Activated B cell treated with CpG ODN at 0.5 μM for 24 hours (primary cell): ENCODE data around the gene TBC1D30. TPM values are rescaled to one million over a fixed set of nuclear protein-coding genes. Genes with fewer than 3 reads are reported as not detected.

Experiments used
- ATAC-seq: fragments of 200-7000 bp; cut with Tn5 transposase; one replicate; pipeline ENCODE4 v1.10.0; 2021; ENCODE audit warnings: low read depth, mild to moderate bottlenecking, moderate library complexity
- CTCF ChIA-PET: fragments of 350-600 bp; sonication (Branson Sonifier 250); formaldehyde crosslinking; loops from one replicate; lab custom pipeline; 2021; ENCODE audit warnings: antibody characterized with exemption; lab: Charles Lee
- POLR2A ChIA-PET: fragments of 350-600 bp; sonication (Branson Sonifier 250); formaldehyde crosslinking; loops from one replicate; lab custom pipeline; 2021; ENCODE audit warnings: antibody characterized with exemption; lab: Charles Lee
- DNase-seq: peaks from one replicate; pipeline ENCODE4 v3.0.0; 2022
- H3K27ac Mint-ChIP-seq: one replicate; pipeline ENCODE4 v1.8.0; 2020; ENCODE audit warnings: mixed read lengths
- H3K27me3 Mint-ChIP-seq: one replicate; pipeline ENCODE4 v1.8.0; 2021; ENCODE audit warnings: mixed read lengths
- H3K36me3 Mint-ChIP-seq: one replicate; pipeline ENCODE4 v1.8.0; 2021; ENCODE audit warnings: low read depth, mixed read lengths
- H3K4me1 Mint-ChIP-seq: one replicate; pipeline ENCODE4 v1.8.0; 2021; ENCODE audit warnings: mixed read lengths
- H3K4me3 Mint-ChIP-seq: one replicate; pipeline ENCODE4 v1.8.0; 2020; ENCODE audit warnings: mild to moderate bottlenecking, mixed read lengths
- H3K9me3 Mint-ChIP-seq: one replicate; pipeline ENCODE4 v1.8.0; 2020; ENCODE audit warnings: mixed read lengths
- CTCF ChIP-seq: fragments of 200-600 bp; IDR thresholded peaks from one replicate; pipeline ENCODE4 v1.8.0; 2022; ENCODE audit warnings: antibody characterized with exemption, mild to moderate bottlenecking
- intact Hi-C: fragments of 100-400 bp; cut with micrococcal nuclease; formaldehyde crosslinking; loops from one replicate; pipeline ENCODE4 v1.15.1; 2024
- total RNA-seq: library from RNA; stranded (reverse); gene quantifications from 2 replicates; pipeline ENCODE4 v1.2.3, GENCODE V29; 2022

The TBC1D30 gene
- total RNA-seq, 1 donor from 2014 or later = 0.13 TPM

- Mint-ChIP-seq H3K27ac (no peak overlapping the region), H3K4me3 (no peak overlapping the region), H3K36me3 (no peaks in the 10 kb centered on the region), H3K4me1 (no peaks in the 10 kb centered on the region), H3K27me3 (peaks cover 18% of the 10 kb centered on the region), H3K9me3 (no peaks in the 10 kb centered on the region)
- CTCF ChIA-PET = no interaction called here
- intact Hi-C loops = no loop called here
- TF ChIP-seq CTCF = no peak
- POLR2A ChIA-PET = no interaction called here
- DNase-seq = no peak
- ATAC-seq = no peak
These were observed 90.8 kb downstream of the TBC1D30 start for GRCh38 chr12:64915242-64915641.

GRCh38 chr12:64916411-64917261, 92.2 kb downstream of the TBC1D30 start:
- Mint-ChIP-seq H3K27me3 (peaks cover 24% of the 10 kb centered on the region), H3K4me1 (no peaks in the 10 kb centered on the region), H3K27ac (no peak overlapping the region), H3K36me3 (no peaks in the 10 kb centered on the region), H3K9me3 (no peaks in the 10 kb centered on the region), H3K4me3 (no peak overlapping the region)
- ATAC-seq = no peak
- intact Hi-C loops = no loop called here
- CTCF ChIA-PET = no interaction called here
- TF ChIP-seq CTCF = no peak
- POLR2A ChIA-PET = no interaction called here
- DNase-seq = no peak

- Mint-ChIP-seq H3K27me3 (peaks cover 21% of the 10 kb centered on the region), H3K4me1 (no peaks in the 10 kb centered on the region), H3K4me3 (no peak overlapping the region), H3K36me3 (no peaks in the 10 kb centered on the region), H3K9me3 (no peaks in the 10 kb centered on the region), H3K27ac (no peak overlapping the region)
- POLR2A ChIA-PET = no interaction called here
- no peak for ATAC-seq
- CTCF ChIA-PET = no interaction called here
- intact Hi-C loops = no loop called here
- no peak for DNase-seq
- TF ChIP-seq CTCF = no peak
These were observed 93.9 kb downstream of the TBC1D30 start for GRCh38 chr12:64918344-64918743.

GRCh38 chr12:64918801-64919200, 94.4 kb downstream of the TBC1D30 start:
- no peak overlapping the region for H3K27ac Mint-ChIP-seq
- no peaks in the 10 kb centered on the region for H3K9me3 Mint-ChIP-seq
- intact Hi-C loops = no loop called here
- CTCF ChIA-PET = no interaction called here
- H3K4me1 Mint-ChIP-seq = no peaks in the 10 kb centered on the region
- ATAC-seq (no peak), DNase-seq (no peak)
- no peak overlapping the region for H3K4me3 Mint-ChIP-seq
- POLR2A ChIA-PET = no interaction called here
- TF ChIP-seq CTCF = no peak
- peaks cover 19% of the 10 kb centered on the region for H3K27me3 Mint-ChIP-seq
- no peaks in the 10 kb centered on the region for H3K36me3 Mint-ChIP-seq

GRCh38 chr12:64922853-64923252, 98.4 kb downstream of the TBC1D30 start:
- ATAC-seq = no peak
- Mint-ChIP-seq H3K4me3 (no peak overlapping the region), H3K27ac (no peak overlapping the region), H3K36me3 (no peaks in the 10 kb centered on the region), H3K9me3 (no peaks in the 10 kb centered on the region), H3K27me3 (peaks cover 13% of the 10 kb centered on the region), H3K4me1 (no peaks in the 10 kb centered on the region)
- ChIA-PET CTCF (no interaction called here), POLR2A (no interaction called here)
- TF ChIP-seq CTCF = no peak
- DNase-seq = no peak
- intact Hi-C loops = no loop called here
